ENCODE data around the gene CTBP2. TPM values are rescaled to one million over a fixed set of nuclear protein-coding genes. Genes with fewer than 3 reads are reported as not detected.
A peak's percentile ranks its signal among the peaks of the same experiment; 100 is the strongest.

The CTBP2 gene
- polyA plus RNA-seq, 10 donors: 28.5 to 47.5 (median 33.2) TPM

DNA sequence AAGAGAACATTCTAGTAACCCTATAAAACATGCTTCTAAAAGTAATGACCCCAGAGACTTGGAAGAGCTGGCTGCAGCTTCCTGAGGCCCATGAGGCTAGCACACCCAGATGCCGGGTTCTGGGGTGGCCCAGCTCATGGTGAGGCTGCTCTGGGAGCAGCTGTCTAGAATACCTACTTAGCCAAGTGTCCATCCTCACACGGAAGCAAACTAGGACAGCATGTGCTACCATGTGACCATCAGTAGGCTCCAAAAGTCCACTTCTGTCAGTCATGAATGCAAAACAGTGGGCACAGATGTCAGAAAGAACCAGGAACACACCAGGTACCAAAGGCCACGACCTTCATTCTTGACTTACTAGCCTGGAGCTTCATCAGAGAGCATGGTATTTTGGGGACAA is 32.4 kb downstream of the CTBP2 start:
- DNase-seq: no peak

DNA sequence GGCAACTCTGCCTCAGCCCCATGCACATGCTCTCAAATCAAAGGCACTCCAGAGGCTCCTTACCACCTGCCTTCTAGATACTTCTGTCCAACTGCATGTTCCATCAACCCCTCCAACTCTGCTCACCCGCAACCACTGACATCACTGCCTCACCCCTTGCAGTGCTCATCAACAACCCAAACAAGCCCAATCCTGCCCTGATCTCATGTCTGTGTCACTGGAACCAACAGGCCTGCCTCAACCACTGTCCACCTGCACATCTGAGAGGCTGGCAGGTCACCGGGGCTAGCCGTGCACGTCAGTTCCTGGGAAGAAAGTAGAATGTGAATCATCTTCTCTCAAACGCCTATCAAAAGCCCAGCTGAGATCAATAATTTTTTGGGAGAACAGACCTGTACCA is 33.3 kb downstream of the CTBP2 start:
- DNase-seq: no peak

GRCh38 chr10:125125951-125126735 is 34.2 kb downstream of the CTBP2 start:
- DNase-seq: no peak

DNA sequence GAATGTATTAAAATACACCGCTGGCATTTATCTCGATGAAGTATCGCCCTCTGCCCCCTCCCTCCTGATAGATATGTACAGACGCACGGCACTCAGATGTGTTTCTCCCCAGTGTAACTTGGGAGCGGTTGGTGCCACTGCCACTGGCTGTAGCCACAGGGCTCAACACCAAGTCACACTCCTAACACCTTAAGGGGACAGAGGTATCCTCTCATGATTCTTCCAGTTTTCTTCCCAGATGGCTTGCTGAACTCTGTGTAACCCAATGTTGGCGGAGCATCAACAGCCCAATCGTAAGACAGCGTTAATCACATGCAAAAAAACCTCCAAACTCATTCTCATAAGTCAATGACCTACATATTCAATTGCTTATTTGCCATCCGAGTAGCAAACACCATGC is 35.5 kb downstream of the CTBP2 start:
- DNase-seq: no peak

GRCh38 chr10:125124115-125124487 is 36.3 kb downstream of the CTBP2 start:
- DNase-seq: no peak

GRCh38 chr10:125123476-125124114 is 36.8 kb downstream of the CTBP2 start:
- peak; percentile 60 to 84 (median 66) for DNase-seq

DNA sequence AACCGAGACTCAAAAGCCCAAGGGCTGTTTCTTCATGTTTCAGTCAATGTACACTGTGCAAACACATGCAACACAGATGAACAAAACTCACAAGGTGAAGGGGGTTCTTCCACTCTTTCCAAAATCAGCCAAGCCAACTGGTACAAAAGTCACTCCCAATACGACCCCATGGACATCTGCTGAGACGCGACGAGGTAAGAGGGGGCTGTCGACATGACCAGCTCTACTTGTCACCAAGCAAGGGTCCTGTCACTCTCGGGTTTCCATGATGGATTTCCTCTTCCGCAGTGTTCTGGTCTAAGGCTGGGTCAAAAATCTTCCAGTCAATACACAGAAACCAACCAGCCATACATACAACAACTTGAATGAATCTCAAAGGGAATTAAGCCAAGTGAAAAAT is 37.8 kb downstream of the CTBP2 start:
- DNase-seq: no peak

- no peak for DNase-seq
These were observed 39.4 kb downstream of the CTBP2 start for GRCh38 chr10:125121003-125121402.

DNA sequence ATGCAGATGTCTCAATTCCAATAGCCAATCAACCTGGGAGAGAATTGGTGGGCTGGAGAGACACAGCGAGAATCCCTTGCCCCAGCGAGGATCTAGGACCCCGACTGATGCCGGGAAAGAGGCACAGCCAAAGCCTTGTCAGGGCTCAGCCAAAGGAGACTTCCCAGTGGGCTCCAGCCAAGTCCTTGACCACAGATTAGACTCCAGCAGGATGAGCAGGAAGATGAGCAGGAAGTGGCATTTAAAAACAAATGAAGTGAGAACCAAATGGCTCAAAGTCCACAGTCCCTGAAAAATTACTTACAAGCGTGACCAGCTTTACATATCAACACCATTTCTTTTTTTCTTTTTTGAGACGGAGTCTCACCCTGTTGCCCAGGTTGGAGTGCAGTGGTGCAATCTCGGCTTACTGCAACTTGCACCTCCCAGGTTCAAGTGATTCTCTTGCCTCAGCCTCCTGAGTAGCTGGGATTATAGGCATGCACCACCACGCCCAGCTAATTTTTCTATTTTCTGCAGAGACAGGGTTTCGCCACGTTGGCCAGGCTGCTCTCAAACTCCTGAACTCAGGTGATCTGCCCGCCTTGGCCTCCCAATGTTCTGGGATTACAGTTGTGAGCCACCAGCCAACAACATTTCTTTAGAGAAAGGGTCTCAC is 40.2 kb downstream of the CTBP2 start:
- no peak for DNase-seq

- DNase-seq: no peak
These were observed 41.7 kb downstream of the CTBP2 start for GRCh38 chr10:125118701-125119100.

DNA sequence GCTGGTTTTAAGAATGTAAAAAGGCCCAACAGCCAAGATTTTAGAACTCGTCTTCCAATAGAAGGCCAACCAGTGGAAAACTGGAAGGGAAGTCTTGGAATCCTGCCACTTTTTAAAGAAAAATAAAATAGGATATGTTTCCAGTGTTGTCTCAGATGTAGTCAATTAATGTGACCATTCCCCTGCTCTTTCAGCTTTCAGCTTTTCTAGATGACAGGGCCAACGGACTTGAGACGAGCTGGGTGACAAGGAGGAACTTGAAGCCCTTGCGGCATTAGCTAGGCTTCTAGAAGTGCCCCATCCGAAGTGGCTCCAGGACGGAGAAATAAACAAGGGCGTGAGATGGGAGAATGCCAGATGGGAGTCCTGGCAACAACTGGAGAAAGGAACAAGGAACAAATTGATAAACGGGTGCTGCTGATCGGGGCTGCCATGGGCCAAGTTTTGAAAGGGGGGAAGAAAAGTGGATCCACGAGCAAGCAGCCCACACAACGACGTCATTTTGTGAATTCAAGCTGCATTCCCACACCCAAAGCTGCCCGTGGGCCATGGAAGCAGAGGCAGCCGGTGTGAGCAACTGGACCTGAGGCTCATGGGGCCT is 42.3 kb downstream of the CTBP2 start:
- DNase-seq: peak; percentile 70 to 92 (median 80)

GRCh38 chr10:125116652-125117310 is 43.6 kb downstream of the CTBP2 start:
- no peak for DNase-seq

GRCh38 chr10:125116041-125116649 is 44.2 kb downstream of the CTBP2 start:
- DNase-seq: no peak

GRCh38 chr10:125115409-125115808 is 45.0 kb downstream of the CTBP2 start:
- DNase-seq: no peak

DNA sequence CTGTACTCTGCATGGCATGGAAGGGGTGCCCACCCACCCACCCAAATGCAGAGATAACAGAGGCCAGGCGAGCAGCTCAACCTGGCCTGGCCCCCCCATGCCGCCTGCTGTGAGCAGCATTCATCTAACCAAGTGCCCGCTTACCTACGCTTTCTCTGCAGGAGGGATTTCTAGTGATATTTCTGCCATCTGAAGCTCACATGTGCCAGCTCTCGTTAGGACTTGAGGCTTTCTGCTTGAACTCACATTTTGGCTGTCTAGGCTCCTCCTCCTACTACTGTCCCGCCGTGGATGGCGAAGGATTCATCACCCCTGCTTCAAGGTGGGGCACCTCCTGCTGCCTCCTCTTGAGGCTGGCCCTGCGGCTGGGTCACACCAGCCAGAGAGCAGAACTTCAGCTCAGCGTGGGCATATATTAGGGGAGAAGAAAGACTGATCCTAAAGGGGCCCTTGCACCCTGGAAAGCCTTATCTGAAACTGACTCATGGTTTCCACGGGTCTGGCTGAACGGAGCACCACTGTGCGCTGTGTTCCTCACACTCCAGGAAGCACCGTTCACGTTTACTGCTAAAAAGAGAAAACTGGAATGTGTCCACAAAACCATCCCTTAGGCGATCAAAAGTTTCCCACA is 45.5 kb downstream of the CTBP2 start:
- DNase-seq: no peak

GRCh38 chr10:125113691-125114371 is 46.5 kb downstream of the CTBP2 start:
- peak; percentile 79 to 94 (median 88) for DNase-seq

GRCh38 chr10:125112697-125113494 is 47.5 kb downstream of the CTBP2 start:
- no peak for DNase-seq

DNA sequence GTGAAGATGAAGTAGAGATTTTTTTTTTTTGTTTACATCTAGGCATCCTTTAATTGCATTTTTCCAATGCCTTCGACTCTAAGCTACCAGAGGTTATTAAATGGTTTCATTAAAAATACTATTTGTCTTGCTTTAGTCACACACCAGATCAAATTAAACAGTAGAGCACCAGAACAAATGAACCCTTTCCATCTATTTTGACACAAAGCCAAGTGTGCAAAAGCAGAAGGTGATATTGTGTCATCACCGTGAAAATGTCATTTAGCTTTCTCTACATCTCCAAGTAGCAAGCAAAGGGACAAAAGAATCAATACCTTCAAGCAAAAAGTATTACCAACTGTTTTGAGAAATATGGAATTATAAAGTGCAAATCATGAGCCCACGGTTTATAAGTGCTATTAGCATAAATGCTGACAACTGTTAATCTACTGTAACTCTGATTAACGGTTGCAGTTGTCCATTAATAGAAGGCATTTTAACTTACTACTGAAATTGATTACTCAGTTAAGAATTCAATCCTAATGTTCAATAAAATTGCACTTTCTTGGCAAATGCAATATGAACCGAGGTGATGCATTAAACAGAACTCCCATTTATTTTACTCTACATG is 49.1 kb downstream of the CTBP2 start:
- no peak for DNase-seq

DNA sequence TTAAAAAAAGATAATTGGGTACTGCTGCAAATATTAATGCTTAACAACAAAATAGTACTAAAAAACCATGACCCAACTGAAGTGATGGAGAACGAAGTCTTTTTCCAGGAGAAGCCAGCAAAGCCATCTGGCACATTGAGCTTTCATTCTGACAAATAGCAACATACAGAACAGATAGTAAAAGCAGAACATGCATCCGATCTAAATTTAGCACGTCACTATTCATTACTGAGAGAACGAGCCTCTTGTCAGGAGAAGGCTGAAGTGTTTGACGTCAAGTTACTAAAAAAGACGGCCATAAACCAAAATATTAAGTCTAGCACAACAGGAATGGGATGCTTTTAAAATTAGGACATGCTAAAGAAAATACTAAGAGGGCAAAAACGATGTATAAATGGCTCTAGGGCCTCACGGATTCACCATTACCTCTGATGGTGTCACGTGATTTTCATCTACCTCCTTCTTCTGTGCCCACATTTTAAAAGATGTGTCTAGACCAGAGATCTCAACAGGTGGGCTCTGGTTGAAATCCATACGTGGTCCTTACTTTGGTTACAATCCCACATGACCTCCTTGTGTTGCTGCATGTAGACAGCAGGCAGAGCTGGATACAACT is 52.3 kb downstream of the CTBP2 start:
- DNase-seq: no peak
